ENCODE data around the gene MRPS18A. TPM values are rescaled to one million over a fixed set of nuclear protein-coding genes. Genes with fewer than 3 reads are reported as not detected.
A peak's percentile ranks its signal among the peaks of the same experiment; 100 is the strongest.

Gene MRPS18A
- total and polyA plus RNA-seq, 2 donors from 2014 or later = 36.4 to 103 TPM

- H3K9ac ChIP-seq (ENCODE audit: low read length in 3 of 3) = no peak overlapping the region
- DNase-seq (no peak), FAIRE-seq (no peak)
- no peaks in the 10 kb centered on the region for H3K36me3 ChIP-seq (ENCODE audit: control insufficient read depth in 2 of 3, insufficient read depth in 3 of 3, low read length in 3 of 3)
- H3K4me3 ChIP-seq (ENCODE audit: low read length in 3 of 3) = no peak overlapping the region
- no peak for TF ChIP-seq CTCF (IDR thresholded peaks at IDR 0.05; ENCODE audit: borderline replicate concordance, extremely low read depth, insufficient read depth)
- intact Hi-C loops (cut with DNase I) = no loop called here
- H3K27me3 ChIP-seq (ENCODE audit: control insufficient read depth, insufficient read depth, low read length) = no peaks in the 10 kb centered on the region
- peaks cover 0 to 12% (median 9%) of the 10 kb centered on the region in 3 donors for H3K4me1 ChIP-seq (ENCODE audit: control insufficient read depth in 2 of 3, insufficient read depth in 2 of 3, low read depth in 1 of 3, low read length in 3 of 3)
- no peaks in the 10 kb centered on the region for H3K9me3 ChIP-seq (ENCODE audit: control insufficient read depth in 2 of 3, insufficient read depth in 1 of 3, low read length in 3 of 3)
- no peak overlapping the region for H3K27ac ChIP-seq (ENCODE audit: low read depth in 2 of 2, low read length in 2 of 2)
These were observed 56.5 kb downstream of the MRPS18A start for GRCh38 chr6:43630980-43631619.

DNA sequence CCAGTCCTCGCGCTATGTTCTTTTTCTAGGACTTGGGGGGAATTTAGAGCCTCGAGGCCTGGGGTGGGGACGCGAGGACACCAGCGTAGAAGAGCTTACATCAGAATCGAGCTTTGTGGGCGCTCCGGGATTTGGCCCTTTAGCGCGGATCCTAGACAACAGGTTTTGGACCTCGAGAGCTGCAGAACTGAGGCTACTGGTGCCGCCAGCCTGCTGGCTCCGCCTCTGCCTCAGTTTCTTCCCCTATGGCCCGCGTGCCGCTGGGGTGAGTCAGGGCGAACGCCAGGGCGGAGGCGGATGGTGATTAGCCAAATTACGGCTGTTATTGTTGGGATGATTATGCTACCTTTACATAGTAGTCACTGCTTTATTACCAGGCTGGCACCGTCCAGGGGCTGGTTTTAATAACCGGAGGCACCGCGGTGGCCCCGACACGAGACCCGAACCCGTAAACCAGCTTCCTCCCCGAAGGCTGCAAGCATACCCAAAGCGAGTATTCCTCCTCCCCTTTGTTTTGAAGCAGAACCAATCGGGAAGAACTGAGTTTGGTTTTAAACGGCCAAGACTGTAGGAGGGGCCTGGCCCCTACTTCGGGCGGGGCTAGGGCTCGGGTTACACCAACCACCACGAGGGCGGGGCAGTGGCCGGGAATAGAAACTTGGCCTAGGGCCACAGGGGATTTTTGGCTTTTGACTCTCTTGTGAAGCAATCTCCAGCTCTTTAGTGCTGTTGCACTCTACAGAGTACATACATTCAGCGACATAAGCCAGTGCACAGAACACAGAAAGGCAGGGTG, 57.9 kb downstream of the MRPS18A start:
- Histone ChIP-seq H3K27me3 (ENCODE audit: control insufficient read depth, insufficient read depth, low read length) (no peaks in the 10 kb centered on the region), H3K9ac (ENCODE audit: low read length in 3 of 3) (peak overlapping the region; percentile 38 to 82 (median 70)), H3K4me3 (ENCODE audit: low read length in 3 of 3) (peak overlapping the region; percentile 67 to 83 (median 78)), H3K27ac (ENCODE audit: low read depth in 2 of 2, low read length in 2 of 2) (peak overlapping the region; percentile 84 to 96), H3K4me1 (ENCODE audit: control insufficient read depth in 2 of 3, insufficient read depth in 2 of 3, low read depth in 1 of 3, low read length in 3 of 3) (peaks cover 0 to 12% (median 9%) of the 10 kb centered on the region in 3 donors), H3K36me3 (ENCODE audit: control insufficient read depth in 2 of 3, insufficient read depth in 3 of 3, low read length in 3 of 3) (peaks cover 0 to 7% (median 6%) of the 10 kb centered on the region in 3 donors), H3K9me3 (ENCODE audit: control insufficient read depth in 2 of 3, insufficient read depth in 1 of 3, low read length in 3 of 3) (no peaks in the 10 kb centered on the region)
- no peak for TF ChIP-seq CTCF (IDR thresholded peaks at IDR 0.05; ENCODE audit: borderline replicate concordance, extremely low read depth, insufficient read depth)
- intact Hi-C loops (cut with DNase I) = no loop called here
- DNase-seq (peak; percentile 96 to 99 (median 97)), FAIRE-seq (peak; percentile 46)

GRCh38 chr6:43629104-43629504, 58.5 kb downstream of the MRPS18A start, which contains the start of gene GTPBP2:
Gene GTPBP2, minus strand, starts transcription at chr6:43629264. Its CDS starts 102 bp downstream, at chr6:43629162.
- Histone ChIP-seq H3K36me3 (ENCODE audit: control insufficient read depth in 2 of 3, insufficient read depth in 3 of 3, low read length in 3 of 3) (peaks cover 0 to 13% (median 11%) of the 10 kb centered on the region in 3 donors), H3K4me3 (ENCODE audit: low read length in 3 of 3) (peak within 1 kb of the TSS; percentile 80 to 87 (median 86)), H3K9me3 (ENCODE audit: control insufficient read depth in 2 of 3, insufficient read depth in 1 of 3, low read length in 3 of 3) (no peaks in the 10 kb centered on the region), H3K27me3 (ENCODE audit: control insufficient read depth, insufficient read depth, low read length) (no peaks in the 10 kb centered on the region), H3K4me1 (ENCODE audit: control insufficient read depth in 2 of 3, insufficient read depth in 2 of 3, low read depth in 1 of 3, low read length in 3 of 3) (peaks cover 0 to 12% (median 9%) of the 10 kb centered on the region in 3 donors), H3K9ac (ENCODE audit: low read length in 3 of 3) (peak within 1 kb of the TSS; percentile 82 to 99 (median 87)), H3K27ac (ENCODE audit: low read depth in 2 of 2, low read length in 2 of 2) (peak within 1 kb of the TSS; percentile 88 to 96)
- TF ChIP-seq CTCF (IDR thresholded peaks at IDR 0.05; ENCODE audit: borderline replicate concordance, extremely low read depth, insufficient read depth) = no peak
- DNase-seq = peak; percentile 99 to 100 (median 99)
- peak; percentile 13 for FAIRE-seq
- intact Hi-C loops (cut with DNase I) = no loop called here

All from kidney (tissue), 14 donors.